Heart right ventricle (tissue), 16 donors: ENCODE results near the gene AGO1. TPM values are rescaled to one million over a fixed set of nuclear protein-coding genes. Genes with fewer than 3 reads are reported as not detected.

ENCODE experiments used
- ATAC-seq, 8 donors: fragments of 200-7000 bp; cut with Tn5 transposase; one replicate each; pipeline ENCODE4 v1.9.1; 2020; ENCODE audit warnings: mild to moderate bottlenecking in 8 of 8, moderate library complexity in 8 of 8, moderate number of reproducible peaks in 1 of 8
- DNase-seq, 2 donors: peaks; one replicate each; pipeline ENCODE4 v3.0.0-alpha.2; 2020
- H3K27ac ChIP-seq, 10 donors: fragments of 200-600 bp; sonication (generic) in 2 of 10; one replicate each; pipeline versions ENCODE4 v1.5.0 to v1.8.0; 2020 to 2022; ENCODE audit warnings: mild to moderate bottlenecking in 3 of 10
- H3K27me3 ChIP-seq, 7 donors: fragments of 200-600 bp; one replicate each; pipeline ENCODE4 v1.8.0; 2021 to 2022; ENCODE audit warnings: mild to moderate bottlenecking in 2 of 7
- H3K36me3 ChIP-seq, 9 donors: fragments of 200-600 bp; sonication (generic) in 1 of 9; one replicate each; pipeline versions ENCODE4 v1.5.0 to v1.8.0; 2020 to 2022; ENCODE audit warnings: mild to moderate bottlenecking in 2 of 9
- H3K4me1 ChIP-seq, 9 donors: fragments of 200-600 bp; sonication (generic) in 1 of 9; one replicate each; pipeline versions ENCODE4 v1.5.0 to v1.8.0; 2020 to 2022; ENCODE audit warnings: mild to moderate bottlenecking in 4 of 9
- H3K4me3 ChIP-seq, 10 donors: fragments of 200-600 bp; sonication (generic) in 2 of 10; one replicate each; pipeline versions ENCODE4 v1.5.0 to v1.8.0; 2020 to 2022; ENCODE audit warnings: mild to moderate bottlenecking in 7 of 10, moderate library complexity in 2 of 10
- H3K9me3 ChIP-seq, 11 donors: fragments of 200-600 bp in 10 of 11; sonication (generic) in 2 of 11; one replicate each; pipeline versions ENCODE4 v1.5.0 to v1.8.0; 2013 to 2022; ENCODE audit warnings: mild to moderate bottlenecking in 2 of 11, control low read depth in 1 of 11, moderate library complexity in 1 of 11
- WGBS, 2 donors: extraction: QIAGEN DNeasy Blood & Tissue Kit; methylation state at CpG; one replicate each; pipeline ENCODE4 v1.1.7; 2013; ENCODE audit warnings: inconsistent platforms in 1 of 2; 5-methylcytosine and 5-hydroxymethylcytosine counted together
- intact Hi-C, 10 donors: fragments of 100-400 bp; cut with DNase I; formaldehyde crosslinking; loops; one replicate each; pipeline versions ENCODE4 v1.11.1 to v1.14.2; 2022
- polyA plus RNA-seq, 2 donors: library from polyadenylated mRNA; stranded (reverse); fragments of 200-250 nt; gene quantifications; one replicate each; pipeline ENCODE4 v1.2.3, GENCODE V29; 2013
- total RNA-seq, 10 donors: library from RNA; stranded (reverse); fragmentation: NEBNext Ultra II Directional in 3 of 10; extraction: Animal tissue kit (Norgen Biotek cat#: 25700) in 3 of 10; gene quantifications; one replicate each; pipeline versions ENCODE4 v1.2.1 to v1.2.4, GENCODE V29; 2021 to 2023
- TF ChIP-seq, protein P1 (sequence below), 9 donors: fragments of 200-600 bp; sonication (generic) in 2 of 9; IDR thresholded peaks; one replicate each; pipeline versions ENCODE4 v1.5.0 to v1.8.0; 2021 to 2022; ENCODE audit warnings: antibody characterized with exemption in 9 of 9, mild to moderate bottlenecking in 5 of 9, moderate library complexity in 1 of 9
- donor health status: Arrhythmogenic right ventricular cardiomyopathy.
- donor health status: ischemic (EF 13 %, LVEDD 7.1; RV severe dilation, severe dysfunction).
- donor health status: healthy with polysubstance abuse.
- donor health status: DM: no; HTN: yes; CAD: no.
- donor health status: DM: no; HTN: no; CAD: no.
- donor health status: ischemic (EF 25% LVEDD 6.9; RV normal size, moderate dysfunction).
- donor health status: ischemic (EF 25% LVEDD 5.7; RV mildly dilated, moderate dysfunction).
- donor health status: healthy.
- donor health status: DM: yes; HTN: yes; CAD: no.
- donor health status: Ischemic cardiomyopathy.
- donor health status: ischemic (EF 35%, LVEDD 5.7; RV mildly dilated, moderate dysfunction).
- donor health status: nonischemic (EF 11% LVEDD 7.7; RV severe dilation, severe dysfunction).
- donor health status: DM: yes; HTN: yes; CAD: no.
- donor health status: PGD.
- donor health status: ischemic (EF 29% LVEDD 5.4; RV normal size, mild dysfunction).
- donor health status: nonischemic (EF 23%, LVEDD 6.1; RV moderate dilation, normal function).

Gene AGO1
- total and polyA plus RNA-seq, 12 donors: 1.9 to 26.5 (median 21.9) TPM

DNA sequence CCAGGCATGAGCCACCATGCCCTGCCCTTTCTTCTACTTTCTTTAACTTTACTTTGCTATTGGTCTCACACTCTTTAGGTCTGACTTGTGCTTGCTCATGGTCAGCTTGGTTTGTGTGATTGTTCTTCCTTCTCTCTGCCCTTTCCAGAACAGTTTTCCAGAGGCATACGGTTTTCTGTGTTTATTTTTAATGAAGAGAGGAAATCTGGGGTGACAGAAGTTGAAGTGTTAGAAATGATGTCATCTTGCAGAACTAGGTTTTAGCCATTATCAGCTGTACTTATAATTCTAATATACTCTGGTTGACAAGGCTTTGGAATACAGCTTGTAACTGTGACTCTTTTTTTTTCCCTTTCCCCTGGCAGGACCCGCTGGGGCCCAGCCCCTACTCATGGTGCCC lies 62.3 kb downstream of the AGO1 start:
- Histone ChIP-seq H3K4me1 (peaks cover 0 to 32% (median 20%) of the 10 kb centered on the region in 9 donors), H3K36me3 (peaks cover 0 to 30% (median 0%) of the 10 kb centered on the region in 9 donors), H3K9me3 (no peaks in the 10 kb centered on the region), H3K4me3 (no peak overlapping the region), H3K27me3 (no peaks in the 10 kb centered on the region), H3K27ac (no peak overlapping the region)
- intact Hi-C loops: no loop called here
- 53 to 57% methylated on average over 2 of the region's 2 CpGs for WGBS, 2 donors
- TF ChIP-seq, protein P1, sequence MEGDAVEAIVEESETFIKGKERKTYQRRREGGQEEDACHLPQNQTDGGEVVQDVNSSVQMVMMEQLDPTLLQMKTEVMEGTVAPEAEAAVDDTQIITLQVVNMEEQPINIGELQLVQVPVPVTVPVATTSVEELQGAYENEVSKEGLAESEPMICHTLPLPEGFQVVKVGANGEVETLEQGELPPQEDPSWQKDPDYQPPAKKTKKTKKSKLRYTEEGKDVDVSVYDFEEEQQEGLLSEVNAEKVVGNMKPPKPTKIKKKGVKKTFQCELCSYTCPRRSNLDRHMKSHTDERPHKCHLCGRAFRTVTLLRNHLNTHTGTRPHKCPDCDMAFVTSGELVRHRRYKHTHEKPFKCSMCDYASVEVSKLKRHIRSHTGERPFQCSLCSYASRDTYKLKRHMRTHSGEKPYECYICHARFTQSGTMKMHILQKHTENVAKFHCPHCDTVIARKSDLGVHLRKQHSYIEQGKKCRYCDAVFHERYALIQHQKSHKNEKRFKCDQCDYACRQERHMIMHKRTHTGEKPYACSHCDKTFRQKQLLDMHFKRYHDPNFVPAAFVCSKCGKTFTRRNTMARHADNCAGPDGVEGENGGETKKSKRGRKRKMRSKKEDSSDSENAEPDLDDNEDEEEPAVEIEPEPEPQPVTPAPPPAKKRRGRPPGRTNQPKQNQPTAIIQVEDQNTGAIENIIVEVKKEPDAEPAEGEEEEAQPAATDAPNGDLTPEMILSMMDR (IDR thresholded peaks at IDR 0.05): no peak
- DNase-seq (no peak), ATAC-seq (no peak)

DNA sequence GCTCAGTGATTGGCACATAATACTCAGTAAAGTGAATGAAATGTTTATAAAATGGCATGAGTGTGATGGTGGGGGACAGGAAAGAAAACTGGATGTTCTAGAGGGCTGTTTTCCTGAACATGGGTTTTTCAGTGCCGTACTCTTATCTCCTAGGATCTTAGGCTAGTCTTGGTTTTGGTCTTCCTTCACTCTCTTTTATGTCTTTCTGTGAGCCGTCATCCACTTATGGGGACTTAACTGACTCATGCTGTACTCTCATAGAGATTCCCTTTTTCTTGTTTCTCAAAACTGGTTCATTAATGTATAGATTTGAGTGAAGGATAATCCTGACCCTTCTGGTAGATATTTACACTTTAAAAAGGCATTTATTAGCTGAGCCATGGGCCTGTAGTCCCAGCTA lies 64.5 kb downstream of the AGO1 start:
- peaks cover 0 to 18% (median 11%) of the 10 kb centered on the region in 9 donors for H3K4me1 ChIP-seq
- H3K4me3 ChIP-seq: no peak overlapping the region
- TF ChIP-seq, protein P1 (IDR thresholded peaks at IDR 0.05): no peak
- H3K36me3 ChIP-seq: peaks cover 0 to 38% (median 0%) of the 10 kb centered on the region in 9 donors
- H3K27me3 ChIP-seq: no peaks in the 10 kb centered on the region
- intact Hi-C loops: no loop called here
- WGBS, 2 donors: 93% methylated on average over 2 of the region's 2 CpGs
- no peak overlapping the region for H3K27ac ChIP-seq
- DNase-seq: no peak
- ATAC-seq: no peak
- H3K9me3 ChIP-seq: no peaks in the 10 kb centered on the region

DNA sequence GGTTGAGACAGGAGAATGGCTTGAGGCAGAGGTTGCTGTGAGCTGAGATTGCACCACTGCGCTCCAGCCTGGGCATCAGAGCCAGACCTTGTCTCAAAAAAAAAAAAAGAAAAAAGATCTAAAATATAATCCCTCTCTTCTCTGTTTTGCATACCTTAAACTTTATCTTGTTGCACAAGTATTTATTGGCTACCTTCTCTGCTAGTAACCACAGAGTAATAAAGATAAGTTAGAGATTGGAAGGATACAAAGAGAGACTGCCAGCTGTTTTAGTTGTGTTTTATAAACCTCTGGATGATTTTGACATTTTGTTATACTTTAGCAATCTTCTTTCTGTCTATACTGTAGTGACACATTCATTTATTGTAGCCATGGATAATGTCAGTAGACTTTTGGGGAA lies 75.5 kb downstream of the AGO1 start:
- intact Hi-C loops: no loop called here
- DNase-seq: no peak
- 97 to 100% methylated on average over 1 of the region's 1 CpG for WGBS, 2 donors
- no peaks in the 10 kb centered on the region for H3K9me3 ChIP-seq
- ATAC-seq: no peak
- TF ChIP-seq, protein P1 (IDR thresholded peaks at IDR 0.05): no peak
- peaks cover 0 to 18% (median 0%) of the 10 kb centered on the region in 9 donors for H3K36me3 ChIP-seq
- H3K27me3 ChIP-seq: no peaks in the 10 kb centered on the region
- H3K4me3 ChIP-seq: no peak overlapping the region
- no peaks in the 10 kb centered on the region for H3K4me1 ChIP-seq
- H3K27ac ChIP-seq: no peak overlapping the region

DNA sequence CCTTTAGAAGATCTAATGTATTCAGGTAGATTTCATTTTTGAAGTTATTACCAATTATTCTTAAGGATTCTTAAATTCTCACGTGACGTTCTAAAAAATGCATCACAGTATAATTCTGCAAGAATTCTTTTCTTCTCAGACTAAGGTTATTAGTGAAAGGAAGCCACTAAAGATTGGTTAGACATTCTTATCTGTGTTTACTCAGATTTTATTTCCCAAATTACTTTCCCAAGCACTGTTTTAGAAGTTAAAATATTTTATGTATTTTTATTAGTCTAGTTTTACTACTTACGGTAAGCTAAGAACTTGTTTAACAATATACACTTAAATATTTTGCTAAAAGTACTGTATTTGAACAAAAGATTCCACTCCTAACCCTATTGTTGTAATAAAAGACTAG lies 76.3 kb downstream of the AGO1 start:
- 85 to 93% methylated on average over 3 of the region's 3 CpGs for WGBS, 2 donors
- TF ChIP-seq, protein P1 (IDR thresholded peaks at IDR 0.05): no peak
- Histone ChIP-seq H3K27ac (no peak overlapping the region), H3K36me3 (peaks cover 0 to 18% (median 0%) of the 10 kb centered on the region in 9 donors), H3K4me1 (no peaks in the 10 kb centered on the region), H3K9me3 (peaks cover 0 to 3% (median 0%) of the 10 kb centered on the region in 11 donors), H3K4me3 (no peak overlapping the region), H3K27me3 (no peaks in the 10 kb centered on the region)
- DNase-seq (no peak), ATAC-seq (no peak)
- intact Hi-C loops: no loop called here
